Lung (tissue), 12 donors: ENCODE data around the gene CPLX3. TPM values are rescaled to one million over a fixed set of nuclear protein-coding genes. Genes with fewer than 3 reads are reported as not detected.

Source experiments
- ATAC-seq: fragments of 200-7000 bp; cut with Tn5 transposase; one replicate; pipeline ENCODE4 v1.9.1; 2020; ENCODE audit warnings: moderate number of reproducible peaks; ENCODE audit not compliant: insufficient read depth, low FRiP score
- DNase-seq, 3 donors: peaks; one replicate each; pipeline ENCODE4 v3.0.0-alpha.2; 2013 to 2017
- H3K27ac ChIP-seq, 2 donors: one replicate each; pipeline ENCODE4 v1.5.1; 2013; ENCODE audit warnings: mild to moderate bottlenecking in 2 of 2, moderate library complexity in 2 of 2, control low read depth in 1 of 2, inconsistent platforms in 1 of 2, low read depth in 1 of 2, low read length in 1 of 2
- H3K27me3 ChIP-seq, 3 donors: one replicate each; pipeline ENCODE4 v1.5.1; 2013; ENCODE audit warnings: low read length in 2 of 3; ENCODE audit not compliant: control insufficient read depth in 3 of 3, insufficient read depth in 3 of 3
- H3K36me3 ChIP-seq, 4 donors: one replicate each; pipeline ENCODE4 v1.5.1; 2013; ENCODE audit warnings: low read length in 4 of 4, mild to moderate bottlenecking in 1 of 4, moderate library complexity in 1 of 4; ENCODE audit not compliant: control insufficient read depth in 4 of 4, insufficient read depth in 4 of 4
- H3K4me1 ChIP-seq, 5 donors: one replicate each; pipeline ENCODE4 v1.5.1; 2013; ENCODE audit warnings: low read length in 5 of 5, mild to moderate bottlenecking in 2 of 5, moderate library complexity in 1 of 5; ENCODE audit not compliant: control insufficient read depth in 5 of 5, insufficient read depth in 5 of 5
- H3K4me3 ChIP-seq: one replicate; pipeline ENCODE4 v1.5.1; 2013; ENCODE audit warnings: mild to moderate bottlenecking, control low read depth, moderate library complexity
- H3K9ac ChIP-seq, 2 donors: one replicate each; pipeline ENCODE4 v1.5.1; 2013; ENCODE audit warnings: low read length in 2 of 2, control low read depth in 1 of 2; ENCODE audit not compliant: insufficient read depth in 1 of 2
- H3K9me3 ChIP-seq, 4 donors: one replicate each; pipeline ENCODE4 v1.5.1; 2013; ENCODE audit warnings: low read length in 3 of 4, mild to moderate bottlenecking in 1 of 4, moderate library complexity in 1 of 4; ENCODE audit not compliant: control insufficient read depth in 4 of 4, insufficient read depth in 3 of 4
- CTCF ChIP-seq: IDR thresholded peaks from 2 replicates; pipeline ENCODE4 v1.5.1; 2012; ENCODE audit warnings: mild to moderate bottlenecking; ENCODE audit errors: control extremely low read depth, extremely low read depth
- WGBS, 2 donors: extraction: QIAGEN DNeasy Blood & Tissue Kit; methylation state at CpG; one replicate each; pipeline ENCODE4 v1.1.7; 2013; 5-methylcytosine and 5-hydroxymethylcytosine counted together
- polyA plus RNA-seq, 2 donors: library from polyadenylated mRNA; stranded (reverse); fragments of 200-250 nt; gene quantifications; one replicate each; pipeline ENCODE4 v1.2.1, GENCODE V29; 2013
- total RNA-seq, 2 donors: library from RNA; depleted of rRNA in 1 of 2; stranded (reverse); fragments of >200 nt in 1 of 2; gene quantifications; one replicate each; pipeline ENCODE4 v1.2.1, GENCODE V29; 2014 to 2021
- donor health status: control.
- donor health status: control.
- donor health status: Bipolar disorder and iron deficiency.
- donor health status: healthy.
- donor health status: DM: yes; HTN: yes; CAD: no.

CPLX3 gene
- total and polyA plus RNA-seq, 4 donors, result 0.10 to 0.13 TPM; not detected in 2

GRCh38 chr15:74822233-74822632 is 4.2 kb upstream of the CPLX3 start:
- Histone ChIP-seq H3K36me3 (no peaks in the 10 kb centered on the region), H3K4me3 (no peak overlapping the region), H3K9ac (no peak overlapping the region), H3K27me3 (peaks cover 0 to 16% (median 2%) of the 10 kb centered on the region in 3 donors), H3K9me3 (no peaks in the 10 kb centered on the region), H3K27ac (no peak overlapping the region), H3K4me1 (peaks cover 0 to 7% (median 0%) of the 10 kb centered on the region in 5 donors)
- 86 to 87% methylated on average over 4 of the region's 4 CpGs for WGBS, 2 donors
- TF ChIP-seq CTCF, result no peak
- DNase-seq (no peak), ATAC-seq (no peak)

- TF ChIP-seq CTCF, result no peak
- Histone ChIP-seq H3K27ac (no peak overlapping the region), H3K9ac (no peak overlapping the region), H3K36me3 (no peaks in the 10 kb centered on the region), H3K4me1 (peaks cover 0 to 5% (median 0%) of the 10 kb centered on the region in 5 donors), H3K4me3 (no peak overlapping the region), H3K27me3 (peaks cover 0 to 26% (median 9%) of the 10 kb centered on the region in 3 donors), H3K9me3 (no peaks in the 10 kb centered on the region)
- WGBS, 2 donors, result 70 to 73% methylated on average over 6 of the region's 6 CpGs
- no peak for ATAC-seq
- DNase-seq, result no peak
Measured at GRCh38 chr15:74823324-74823723, 3.1 kb upstream of the CPLX3 start.

- Histone ChIP-seq H3K9ac (no peak overlapping the region), H3K4me3 (no peak overlapping the region), H3K9me3 (no peaks in the 10 kb centered on the region), H3K27me3 (peaks cover 0 to 29% (median 13%) of the 10 kb centered on the region in 3 donors), H3K27ac (no peak overlapping the region), H3K4me1 (peaks cover 0 to 2% (median 0%) of the 10 kb centered on the region in 5 donors), H3K36me3 (no peaks in the 10 kb centered on the region)
- DNase-seq (no peak), ATAC-seq (no peak)
- TF ChIP-seq CTCF, result no peak
- 79 to 84% methylated on average over 7 of the region's 7 CpGs for WGBS, 2 donors
Measured at GRCh38 chr15:74824976-74825375, 1.5 kb upstream of the CPLX3 start.

GRCh38 chr15:74825866-74826265 is 561 bp upstream of the CPLX3 start:
- no peak overlapping the region for H3K27ac ChIP-seq
- no peak overlapping the region for H3K4me3 ChIP-seq
- DNase-seq (no peak), ATAC-seq (no peak)
- no peak for TF ChIP-seq CTCF
- H3K9ac ChIP-seq, result no peak overlapping the region
- 48 to 69% methylated on average over 10 of the region's 10 CpGs for WGBS, 2 donors
- H3K9me3 ChIP-seq, result no peaks in the 10 kb centered on the region
- peaks cover 0 to 29% (median 13%) of the 10 kb centered on the region in 3 donors for H3K27me3 ChIP-seq
- peaks cover 0 to 2% (median 0%) of the 10 kb centered on the region in 5 donors for H3K4me1 ChIP-seq
- H3K36me3 ChIP-seq, result no peaks in the 10 kb centered on the region
